ENCODE data around the gene CEP19. TPM values are rescaled to one million over a fixed set of nuclear protein-coding genes. Genes with fewer than 3 reads are reported as not detected.

CEP19 gene
- total and polyA plus RNA-seq, 2 of the 4 experiments (the other 2 are of a cell fraction): 1.1 to 1.4 TPM

DNA sequence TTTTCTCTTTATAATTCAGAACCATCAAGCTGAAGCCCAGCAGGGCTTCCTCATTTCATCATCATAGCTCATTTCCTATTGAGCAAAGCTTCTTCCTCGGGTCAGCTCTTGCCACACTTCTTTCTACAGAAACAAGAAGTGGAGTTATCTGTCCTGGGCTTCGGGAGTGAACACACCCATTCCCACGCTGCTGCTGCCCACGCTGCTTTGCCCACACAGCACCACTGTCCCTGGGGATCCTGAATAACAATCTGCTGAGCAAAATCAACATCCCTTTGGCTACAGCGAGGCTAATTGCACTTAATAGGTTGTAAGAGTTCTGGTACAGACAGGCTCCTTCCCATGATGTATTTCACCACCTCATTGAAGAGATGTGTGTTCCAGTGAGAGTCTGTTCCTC is 23.7 kb downstream of the CEP19 start:
- Histone ChIP-seq H3K9me1 (ENCODE audit: insufficient read depth, low read length) (no peaks in the 10 kb centered on the region; the same call in 1 of the 2 replicates), H3K4ac (ENCODE audit: low read depth, low read length) (peak overlapping the region; percentile 18; the same call in 1 of the 2 replicates), H3K27me3 (ENCODE audit: control insufficient read depth, insufficient read depth, low read length) (peaks cover 7% of the 10 kb centered on the region), H2AFZ (replicated peaks; ENCODE audit: low read length, poor library complexity) (peak overlapping the region; percentile 72), H3K9me3 (ENCODE audit: control insufficient read depth, insufficient read depth, low read length) (no peaks in the 10 kb centered on the region), H3K4me2 (ENCODE audit: low read depth, low read length) (peak overlapping the region; percentile 88), H4K91ac (ENCODE audit: insufficient read depth, low read depth, low read length) (no peak overlapping the region; the same call in 1 of the 2 replicates), H3K4me1 (ENCODE audit: control insufficient read depth, insufficient read depth, low read length) (peaks cover 4% of the 10 kb centered on the region; the same call in 1 of the 2 replicates), H3K14ac (replicated peaks; ENCODE audit: low read depth, low read length) (peak overlapping the region; percentile 78; the same call in 1 of the 2 replicates), H3K18ac (ENCODE audit: low read depth, low read length) (no peak overlapping the region), H2BK120ac (ENCODE audit: low read depth, low read length) (peak overlapping the region; percentile 56), H2BK5ac (ENCODE audit: low read depth, low read length, poor library complexity, severe bottlenecking) (no peak overlapping the region), H4K5ac (ENCODE audit: low read depth, low read length) (peak overlapping the region; percentile 92), H3K36me3 (ENCODE audit: control insufficient read depth, insufficient read depth, low read length) (no peaks in the 10 kb centered on the region), H2BK20ac (ENCODE audit: low read depth, low read length) (peak overlapping the region; percentile 63; the same call in 1 of the 2 replicates), H3K9ac (ENCODE audit: low read depth, low read length) (peak overlapping the region; percentile 19; the same call in 1 of the 2 replicates), H4K8ac (ENCODE audit: low read depth in 2 of 2, low read length in 2 of 2) (peak overlapping the region; percentile 22 to 34; a peak in 1 of 4 replicates), H4K20me1 (ENCODE audit: insufficient read depth, low read length) (no peaks in the 10 kb centered on the region), H2AK9ac (replicated peaks; ENCODE audit: low read depth, low read length, poor library complexity) (peak overlapping the region; percentile 57), H3K79me1 (ENCODE audit: low read depth in 1 of 2, low read length in 2 of 2) (no peaks in the 10 kb centered on the region), H2AK5ac (ENCODE audit: low read depth, low read length) (no peak overlapping the region; the same call in 1 of the 2 replicates), H2BK15ac (ENCODE audit: low read depth, low read length) (peak overlapping the region; percentile 0; the same call in 1 of the 3 replicates), H3K23ac (ENCODE audit: low read depth, low read length) (peak overlapping the region; percentile 83), H3K4me3 (ENCODE audit: insufficient read depth, low read depth, low read length) (no peak overlapping the region), H3K56ac (ENCODE audit: extremely low read depth, insufficient read depth, low read length) (no peak overlapping the region), H3K27ac (ENCODE audit: insufficient read depth, low read length) (no peak overlapping the region)
- ChIA-PET POLR2A (ENCODE audit: unreplicated experiment) (interaction anchor here (0.9 kb wide), 1 partner anchor 11 kb away, joined by 3 read pairs; no protein-coding TSS in a partner anchor), CTCF (interaction anchor here (0.6 to 1.1 kb wide), 2 partner anchors 42 to 79 kb away, joined by 4 to 8 read pairs; no protein-coding TSS in a partner anchor)
- BruUV-seq (replicated peaks): no TSS peak
- in situ Hi-C loops (cut with MboI; ENCODE audit: low sequenced_read_pairs): loop anchor here (5.0 kb wide), 1 partner anchor 81 kb away; no protein-coding TSS in a partner anchor
- intact Hi-C loops (cut with micrococcal nuclease): loop anchor here (10.0 kb wide), 1 partner anchor 434 kb away; no protein-coding TSS in a partner anchor
- DNase-seq (peak; percentile 69), ATAC-seq (ENCODE audit: low read depth) (peak; percentile 65)
- no peak for TF ChIP-seq RFX5 (IDR thresholded peaks at IDR 0.05; ENCODE audit: low read depth, low read length)
- TF ChIP-seq CEBPB (IDR thresholded peaks at IDR 0.05; ENCODE audit: low read depth, low read length): peak; percentile 87
- WGBS, 2 experiments (ENCODE audit: extremely low coverage in 2 of 2, insufficient read length in 1 of 2): no CpG with 5 or more reads among the region's 5 CpGs
- dilution Hi-C loops (cut with HindIII; ENCODE audit: low sequenced_read_pairs, unreplicated experiment): no loop called here

All from IMR-90 (cell line).